ENCODE results near the gene NEGR1. TPM values are rescaled to one million over a fixed set of nuclear protein-coding genes. Genes with fewer than 3 reads are reported as not detected.

NEGR1 gene
- total RNA-seq, 1 experiment from 2014 or later, result 2.9 TPM

DNA sequence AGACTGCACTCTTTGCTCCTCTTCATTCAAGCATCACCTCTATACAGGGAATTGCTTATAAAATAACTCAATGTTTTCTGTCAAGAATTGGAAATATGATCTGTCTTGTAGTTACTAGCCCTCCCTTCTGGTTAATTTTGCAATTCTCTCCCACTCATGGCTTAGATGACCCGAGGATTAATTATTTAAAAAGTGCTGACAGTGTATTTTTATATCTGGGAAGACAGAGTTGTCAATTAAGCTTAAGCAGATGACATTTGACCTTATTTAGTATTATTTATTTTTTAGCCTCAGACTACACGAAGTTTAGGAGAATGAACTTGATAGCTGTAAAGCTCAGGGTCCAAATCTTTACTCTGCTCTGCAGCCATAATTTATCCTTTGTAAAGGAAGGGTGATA, 538.5 kb downstream of the NEGR1 start:
- no peak overlapping the region for H3K4me3 Mint-ChIP-seq
- TF ChIP-seq, protein P1, sequence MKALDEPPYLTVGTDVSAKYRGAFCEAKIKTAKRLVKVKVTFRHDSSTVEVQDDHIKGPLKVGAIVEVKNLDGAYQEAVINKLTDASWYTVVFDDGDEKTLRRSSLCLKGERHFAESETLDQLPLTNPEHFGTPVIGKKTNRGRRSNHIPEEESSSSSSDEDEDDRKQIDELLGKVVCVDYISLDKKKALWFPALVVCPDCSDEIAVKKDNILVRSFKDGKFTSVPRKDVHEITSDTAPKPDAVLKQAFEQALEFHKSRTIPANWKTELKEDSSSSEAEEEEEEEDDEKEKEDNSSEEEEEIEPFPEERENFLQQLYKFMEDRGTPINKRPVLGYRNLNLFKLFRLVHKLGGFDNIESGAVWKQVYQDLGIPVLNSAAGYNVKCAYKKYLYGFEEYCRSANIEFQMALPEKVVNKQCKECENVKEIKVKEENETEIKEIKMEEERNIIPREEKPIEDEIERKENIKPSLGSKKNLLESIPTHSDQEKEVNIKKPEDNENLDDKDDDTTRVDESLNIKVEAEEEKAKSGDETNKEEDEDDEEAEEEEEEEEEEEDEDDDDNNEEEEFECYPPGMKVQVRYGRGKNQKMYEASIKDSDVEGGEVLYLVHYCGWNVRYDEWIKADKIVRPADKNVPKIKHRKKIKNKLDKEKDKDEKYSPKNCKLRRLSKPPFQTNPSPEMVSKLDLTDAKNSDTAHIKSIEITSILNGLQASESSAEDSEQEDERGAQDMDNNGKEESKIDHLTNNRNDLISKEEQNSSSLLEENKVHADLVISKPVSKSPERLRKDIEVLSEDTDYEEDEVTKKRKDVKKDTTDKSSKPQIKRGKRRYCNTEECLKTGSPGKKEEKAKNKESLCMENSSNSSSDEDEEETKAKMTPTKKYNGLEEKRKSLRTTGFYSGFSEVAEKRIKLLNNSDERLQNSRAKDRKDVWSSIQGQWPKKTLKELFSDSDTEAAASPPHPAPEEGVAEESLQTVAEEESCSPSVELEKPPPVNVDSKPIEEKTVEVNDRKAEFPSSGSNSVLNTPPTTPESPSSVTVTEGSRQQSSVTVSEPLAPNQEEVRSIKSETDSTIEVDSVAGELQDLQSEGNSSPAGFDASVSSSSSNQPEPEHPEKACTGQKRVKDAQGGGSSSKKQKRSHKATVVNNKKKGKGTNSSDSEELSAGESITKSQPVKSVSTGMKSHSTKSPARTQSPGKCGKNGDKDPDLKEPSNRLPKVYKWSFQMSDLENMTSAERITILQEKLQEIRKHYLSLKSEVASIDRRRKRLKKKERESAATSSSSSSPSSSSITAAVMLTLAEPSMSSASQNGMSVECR (CRISPR knock-in tag; IDR thresholded peaks at IDR 0.05; ENCODE audit: borderline replicate concordance), result no peak
- TF ChIP-seq, protein P2, sequence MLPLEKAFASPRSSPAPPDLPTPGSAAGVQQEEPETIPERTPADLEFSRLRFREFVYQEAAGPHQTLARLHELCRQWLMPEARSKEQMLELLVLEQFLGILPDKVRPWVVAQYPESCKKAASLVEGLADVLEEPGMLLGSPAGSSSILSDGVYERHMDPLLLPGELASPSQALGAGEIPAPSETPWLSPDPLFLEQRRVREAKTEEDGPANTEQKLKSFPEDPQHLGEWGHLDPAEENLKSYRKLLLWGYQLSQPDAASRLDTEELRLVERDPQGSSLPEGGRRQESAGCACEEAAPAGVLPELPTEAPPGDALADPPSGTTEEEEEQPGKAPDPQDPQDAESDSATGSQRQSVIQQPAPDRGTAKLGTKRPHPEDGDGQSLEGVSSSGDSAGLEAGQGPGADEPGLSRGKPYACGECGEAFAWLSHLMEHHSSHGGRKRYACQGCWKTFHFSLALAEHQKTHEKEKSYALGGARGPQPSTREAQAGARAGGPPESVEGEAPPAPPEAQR (CRISPR knock-in tag; IDR thresholded peaks at IDR 0.05), result no peak
- no peak for TF ChIP-seq ZNF671 (CRISPR knock-in tag; IDR thresholded peaks at IDR 0.05)
- no peak for TF ChIP-seq TP53 (CRISPR knock-in tag; IDR thresholded peaks at IDR 0.05)
- TF ChIP-seq JAZF1 (CRISPR knock-in tag; IDR thresholded peaks at IDR 0.05), result no peak
- no peak for TF ChIP-seq MYBL2 (CRISPR knock-in tag; IDR thresholded peaks at IDR 0.05)
- TF ChIP-seq E2F5 (CRISPR knock-in tag; IDR thresholded peaks at IDR 0.05), result no peak
- no peak for TF ChIP-seq GRHL2 (CRISPR knock-in tag; IDR thresholded peaks at IDR 0.05; ENCODE audit: insufficient replicate concordance, severe bottlenecking)
- TF ChIP-seq CTCF (IDR thresholded peaks at IDR 0.05), result no peak
- TF ChIP-seq ZNF263 (CRISPR knock-in tag; IDR thresholded peaks at IDR 0.05; ENCODE audit: low read depth), result no peak
- TF ChIP-seq, protein P3, sequence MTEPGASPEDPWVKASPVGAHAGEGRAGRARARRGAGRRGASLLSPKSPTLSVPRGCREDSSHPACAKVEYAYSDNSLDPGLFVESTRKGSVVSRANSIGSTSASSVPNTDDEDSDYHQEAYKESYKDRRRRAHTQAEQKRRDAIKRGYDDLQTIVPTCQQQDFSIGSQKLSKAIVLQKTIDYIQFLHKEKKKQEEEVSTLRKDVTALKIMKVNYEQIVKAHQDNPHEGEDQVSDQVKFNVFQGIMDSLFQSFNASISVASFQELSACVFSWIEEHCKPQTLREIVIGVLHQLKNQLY (CRISPR knock-in tag; IDR thresholded peaks at IDR 0.05), result no peak
- TF ChIP-seq ETV6 (CRISPR knock-in tag; IDR thresholded peaks at IDR 0.05), result no peak
- no peak for TF ChIP-seq SMAD4 (CRISPR knock-in tag; IDR thresholded peaks at IDR 0.05)
- ATAC-seq (no peak), DNase-seq (ENCODE audit: low spot score) (no peak)
- H3K27ac Mint-ChIP-seq, result no peak overlapping the region
- CTCF ChIA-PET, result no interaction called here
- H3K36me3 Mint-ChIP-seq, result peaks cover 3% of the 10 kb centered on the region; the same call in 1 of the 2 replicates
- POLR2A ChIA-PET, result no interaction called here
- no peaks in the 10 kb centered on the region for H3K27me3 Mint-ChIP-seq (ENCODE audit: low read depth)
- peaks cover 24% of the 10 kb centered on the region for H3K9me3 Mint-ChIP-seq
- peaks cover 6% of the 10 kb centered on the region for H3K4me1 Mint-ChIP-seq

DNA sequence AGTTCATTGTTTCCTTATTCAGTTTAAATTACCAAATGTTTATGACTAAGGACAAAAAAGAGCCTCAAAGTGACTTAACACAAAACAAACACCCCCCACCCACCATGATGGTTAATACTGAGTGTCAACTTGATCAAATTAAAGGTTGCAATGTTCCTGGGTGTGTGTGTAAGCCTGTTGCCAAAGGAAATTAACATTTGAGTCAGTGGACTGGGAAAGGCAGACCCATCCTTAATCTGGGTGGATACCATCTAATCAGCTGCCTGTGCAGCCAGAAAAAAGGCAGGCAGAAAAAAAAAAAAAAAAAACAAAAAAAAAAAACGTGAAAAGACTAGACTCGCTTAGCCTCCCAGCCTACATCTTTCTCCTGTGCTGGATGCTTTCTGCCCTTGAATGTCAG, 543.4 kb downstream of the NEGR1 start:
- TF ChIP-seq CTCF (IDR thresholded peaks at IDR 0.05), result no peak
- TF ChIP-seq MAX (CRISPR knock-in tag; IDR thresholded peaks at IDR 0.05), result no peak
- TF ChIP-seq PRRX2 (CRISPR knock-in tag; IDR thresholded peaks at IDR 0.05), result no peak
- TF ChIP-seq GABPB1 (CRISPR knock-in tag; IDR thresholded peaks at IDR 0.05), result no peak
- TF ChIP-seq ZNF425 (CRISPR knock-in tag; conservative IDR thresholded peaks at IDR 0.05), result no peak
- no peak for TF ChIP-seq SP1 (CRISPR knock-in tag; conservative IDR thresholded peaks at IDR 0.05)
- no peak for TF ChIP-seq CREM (CRISPR knock-in tag; IDR thresholded peaks at IDR 0.05)
- TF ChIP-seq MYBL2 (CRISPR knock-in tag; IDR thresholded peaks at IDR 0.05), result no peak
- H3K27me3 Mint-ChIP-seq (ENCODE audit: low read depth), result no peaks in the 10 kb centered on the region
- H3K4me3 Mint-ChIP-seq, result no peak overlapping the region
- peaks cover 43% of the 10 kb centered on the region for H3K4me1 Mint-ChIP-seq
- CTCF ChIA-PET, result no interaction called here
- ATAC-seq, result no peak
- POLR2A ChIA-PET, result no interaction called here
- no peak overlapping the region for H3K27ac Mint-ChIP-seq
- H3K9me3 Mint-ChIP-seq, result peaks cover 24% of the 10 kb centered on the region
- no peak for DNase-seq (ENCODE audit: low spot score)
- peaks cover 3% of the 10 kb centered on the region; the same call in 1 of the 2 replicates for H3K36me3 Mint-ChIP-seq
